ENCODE measurements around the gene GAS7.

Gene GAS7

GRCh38 chr17:10126616-10127501 lies 71.5 kb downstream of the GAS7 start:
- Histone ChIP-seq H3K27ac (no peak overlapping the region), H3K9me3 (ENCODE audit: severe bottlenecking) (no peaks in the 10 kb centered on the region), H3K27me3 (ENCODE audit: insufficient read depth, low read depth, severe bottlenecking) (no peaks in the 10 kb centered on the region), H3K4me3 (ENCODE audit: low read depth, low read length) (no peak overlapping the region), H3K36me3 (no peaks in the 10 kb centered on the region)
- TF ChIP-seq CTCF (IDR thresholded peaks at IDR 0.05; ENCODE audit: low read depth, low read length): no peak
- DNase-seq: no peak

DNA sequence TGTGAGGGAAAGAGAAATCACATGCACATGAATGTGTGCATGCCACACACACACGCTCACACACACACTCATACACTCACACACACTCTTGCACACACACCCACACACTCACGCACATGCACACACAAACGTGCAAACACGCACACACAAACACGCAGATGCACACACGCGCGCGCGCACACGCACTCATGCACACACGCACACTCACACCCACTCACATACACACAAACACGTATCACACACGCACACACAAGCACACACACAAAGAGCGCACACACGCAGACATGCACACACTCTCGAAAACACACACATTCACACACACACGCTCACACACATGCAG lies 72.2 kb downstream of the GAS7 start:
- no peak overlapping the region for H3K27ac ChIP-seq

DNA sequence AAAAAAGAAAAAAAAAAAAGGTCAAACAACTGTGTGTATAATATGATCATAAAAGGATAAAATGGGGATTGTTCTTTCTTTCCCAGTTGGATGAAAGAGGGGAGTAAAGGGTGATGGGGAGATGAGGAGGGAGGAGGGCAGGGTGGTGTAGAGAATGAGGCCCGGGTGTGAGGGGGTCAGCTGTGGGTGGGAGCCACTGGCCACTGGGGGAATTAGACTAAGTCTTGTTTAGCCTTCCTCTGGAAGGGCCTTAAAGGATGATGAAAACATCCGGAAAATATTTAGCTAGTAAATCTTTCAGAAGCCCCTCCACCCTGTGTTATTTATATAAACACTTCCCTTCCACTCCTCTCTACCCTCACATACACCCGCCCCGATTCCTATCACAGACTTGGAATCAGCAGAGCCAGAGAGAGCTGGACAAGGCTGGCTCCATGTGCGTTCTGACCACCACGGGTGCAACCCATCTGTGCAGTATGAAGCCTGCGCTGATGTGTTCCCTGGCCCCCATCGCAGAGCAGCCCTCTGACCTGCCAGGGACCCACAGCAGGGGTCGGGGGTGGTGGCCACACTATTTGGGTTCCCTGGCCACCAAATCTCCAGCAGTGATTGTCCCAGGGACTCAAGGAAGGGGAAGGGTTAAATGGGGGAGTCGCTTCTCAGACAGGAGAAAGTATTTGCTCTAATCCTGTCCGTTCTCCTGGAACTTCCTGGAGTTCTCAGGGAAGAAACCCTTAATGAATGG lies 72.7 kb downstream of the GAS7 start:
- no peak for DNase-seq
- Histone ChIP-seq H3K36me3 (no peaks in the 10 kb centered on the region), H3K27me3 (ENCODE audit: insufficient read depth, low read depth, severe bottlenecking) (no peaks in the 10 kb centered on the region), H3K9me3 (ENCODE audit: severe bottlenecking) (no peaks in the 10 kb centered on the region), H3K27ac (no peak overlapping the region), H3K4me3 (ENCODE audit: low read depth, low read length) (no peak overlapping the region)
- TF ChIP-seq CTCF (IDR thresholded peaks at IDR 0.05; ENCODE audit: low read depth, low read length): no peak

More for the DNA sequence above, 72.2 kb downstream of the GAS7 start:
- H3K36me3 ChIP-seq: no peaks in the 10 kb centered on the region
- no peak for TF ChIP-seq CTCF (IDR thresholded peaks at IDR 0.05; ENCODE audit: low read depth, low read length)
- no peaks in the 10 kb centered on the region for H3K9me3 ChIP-seq (ENCODE audit: severe bottlenecking)
- H3K27me3 ChIP-seq (ENCODE audit: insufficient read depth, low read depth, severe bottlenecking): no peaks in the 10 kb centered on the region
- no peak for DNase-seq
- H3K4me3 ChIP-seq (ENCODE audit: low read depth, low read length): no peak overlapping the region

GRCh38 chr17:10123093-10123492 lies 75.3 kb downstream of the GAS7 start:
- no peak overlapping the region for H3K4me3 ChIP-seq (ENCODE audit: low read depth, low read length)
- H3K36me3 ChIP-seq: no peaks in the 10 kb centered on the region
- no peaks in the 10 kb centered on the region for H3K9me3 ChIP-seq (ENCODE audit: severe bottlenecking)
- DNase-seq: no peak
- H3K27ac ChIP-seq: peak overlapping the region; percentile 28; the same call in 1 of the 2 replicates
- no peaks in the 10 kb centered on the region for H3K27me3 ChIP-seq (ENCODE audit: insufficient read depth, low read depth, severe bottlenecking)
- no peak for TF ChIP-seq CTCF (IDR thresholded peaks at IDR 0.05; ENCODE audit: low read depth, low read length)

DNA sequence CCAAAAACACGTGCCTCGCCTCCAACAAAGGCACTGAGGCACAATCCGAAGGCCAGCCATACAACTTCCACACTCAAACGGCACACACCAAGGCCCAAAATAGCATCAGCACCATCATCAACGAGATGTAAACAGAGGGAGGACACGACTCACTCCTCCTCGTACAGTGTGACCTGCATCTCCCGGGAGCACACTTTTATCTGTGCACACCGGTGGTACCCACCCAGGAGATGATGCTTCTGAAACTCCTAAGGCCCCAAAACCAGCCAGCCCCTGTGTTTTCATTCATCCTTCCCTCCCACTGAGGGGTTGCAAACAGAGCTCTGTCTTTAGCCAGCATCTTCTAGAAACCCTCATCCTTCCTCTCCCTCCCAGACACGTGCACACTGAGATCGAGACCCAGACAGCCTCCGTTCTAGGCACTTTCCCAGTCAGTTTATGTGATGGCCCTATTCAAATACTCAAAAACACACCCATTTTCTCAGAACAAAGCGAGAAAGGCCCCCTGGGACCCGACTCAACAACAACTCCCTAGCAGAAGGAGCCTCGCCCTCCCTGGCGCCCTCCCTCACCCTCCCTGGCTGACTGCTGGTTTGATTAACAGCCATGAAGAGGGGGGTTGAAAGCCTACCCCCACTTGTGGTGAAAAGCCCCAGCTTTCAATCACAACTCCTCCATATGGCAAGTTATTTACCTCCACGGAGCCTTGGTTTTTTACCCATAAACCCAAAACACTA lies 76.3 kb downstream of the GAS7 start:
- peak; percentile 71 for DNase-seq
- TF ChIP-seq CTCF (IDR thresholded peaks at IDR 0.05; ENCODE audit: low read depth, low read length): no peak
- Histone ChIP-seq H3K4me3 (ENCODE audit: low read depth, low read length) (no peak overlapping the region), H3K36me3 (no peaks in the 10 kb centered on the region), H3K27ac (0 out of 2 replicates have a peak overlapping the region, but pooled peaks have one; percentile 7), H3K9me3 (ENCODE audit: severe bottlenecking) (no peaks in the 10 kb centered on the region), H3K27me3 (ENCODE audit: insufficient read depth, low read depth, severe bottlenecking) (no peaks in the 10 kb centered on the region)
